HCT116 (cell line): ENCODE results near the gene CCBE1. TPM values are rescaled to one million over a fixed set of nuclear protein-coding genes. Genes with fewer than 3 reads are reported as not detected.

Source experiments
- ATAC-seq: fragments of 200-7000 bp; cut with Tn5 transposase; 2 replicates; pipeline ENCODE4 v1.9.1; 2020; ENCODE audit warnings: mild to moderate bottlenecking, moderate library complexity
- BruUV-seq: library from RNA; stranded (reverse); fragments of 400-500 nt; replicated peaks from 2 replicates; lab custom pipeline; 2021; lab: Mats Ljungman, UMichigan
- CTCF ChIA-PET: fragments of 300-600 bp; sonication (Branson Sonifier 250); formaldehyde crosslinking; loops from one replicate; lab custom pipeline; 2021; ENCODE audit warnings: antibody characterized with exemption; lab: Charles Lee
- POLR2A ChIA-PET: fragments of 300-600, 350-600 bp; sonication (Branson Sonifier 250); formaldehyde crosslinking; loops from one replicate; lab custom pipeline; 2021; ENCODE audit warnings: antibody characterized with exemption; lab: Charles Lee
- RAD21 ChIA-PET, 2 experiments: fragments of 300-600 bp; sonication (Branson Sonifier 250); formaldehyde crosslinking; loops; one replicate each; lab custom pipeline; 2023; ENCODE audit warnings: low total read pairs in 2 of 2; ENCODE audit not compliant: uncharacterized antibody in 2 of 2, unreplicated experiment in 2 of 2, low non-redundant PET in 1 of 2; lab: Charles Lee
- DNase-seq: peaks from one replicate; pipeline ENCODE4 v3.0.0-alpha.2; 2010; ENCODE audit warnings: low read depth, low spot score
- H2AFZ ChIP-seq: fragments of 200-600 bp; shearing (Covaris generic), sonication (generic); 2 replicates; pipeline ENCODE4 v1.6.1; 2017; ENCODE audit warnings: low read depth, mixed run types, mixed read lengths, antibody characterized with exemption, low read length; ENCODE audit not compliant: poor library complexity, severe bottlenecking
- H3K27ac ChIP-seq: 2 replicates; pipeline ENCODE4 v1.5.1; 2012; ENCODE audit warnings: low read depth, low read length
- H3K27me3 ChIP-seq: fragments of 200-600 bp; sonication (generic); 2 replicates; pipeline ENCODE4 v1.6.1; 2016; ENCODE audit warnings: mixed run types, low read length, mixed read lengths; ENCODE audit not compliant: insufficient read depth
- H3K36me3 ChIP-seq, 2 experiments: fragments of 200-500 bp in 1 of 2; fragments of 200-600 bp in 1 of 2; sonication (Bioruptor generic) in 1 of 2; sonication (generic) in 1 of 2; 2 replicates each; pipeline versions ENCODE4 v1.5.1 to v1.6.1; 2014 to 2016; ENCODE audit warnings: low read length in 2 of 2, inconsistent platforms in 1 of 2, mixed read lengths in 1 of 2, mixed run types in 1 of 2; ENCODE audit not compliant: insufficient read depth in 2 of 2, control insufficient read depth in 1 of 2
- H3K4me1 ChIP-seq, 2 experiments: fragments of 200-600 bp in 1 of 2; sonication (generic) in 1 of 2; 2 replicates each; pipeline versions ENCODE4 v1.5.1 to v1.6.1; 2012 to 2017; ENCODE audit warnings: low read length in 2 of 2, inconsistent platforms in 1 of 2, mild to moderate bottlenecking in 1 of 2, mixed read lengths in 1 of 2, mixed run types in 1 of 2, moderate library complexity in 1 of 2; ENCODE audit not compliant: insufficient read depth in 2 of 2, control insufficient read depth in 1 of 2
- H3K4me2 ChIP-seq: fragments of 200-600 bp; sonication (generic); 2 replicates; pipeline ENCODE4 v1.6.1; 2017; ENCODE audit warnings: mixed run types, low read length, mixed read lengths
- H3K4me3 ChIP-seq, 2 experiments: fragments of 200-600 bp in 1 of 2; sonication (generic) in 1 of 2; replicated peaks in 1 of 2; 2 replicates each; pipeline ENCODE4 v1.5.1; 2011 to 2016; ENCODE audit warnings: low read length in 2 of 2, control low read depth in 1 of 2, low read depth in 1 of 2, mild to moderate bottlenecking in 1 of 2, mixed read lengths in 1 of 2, mixed run types in 1 of 2
- H3K79me2 ChIP-seq: fragments of 200-600 bp; sonication (generic); 2 replicates; pipeline ENCODE4 v1.6.1; 2017; ENCODE audit warnings: mild to moderate bottlenecking, mixed run types, low read length, moderate library complexity, mixed read lengths; ENCODE audit not compliant: insufficient read depth
- H3K9ac ChIP-seq: fragments of 200-600 bp; sonication (generic); 2 replicates; pipeline ENCODE4 v1.6.1; 2016; ENCODE audit warnings: low read length, mixed read lengths
- H3K9me2 ChIP-seq: fragments of 200-600 bp; sonication (generic), shearing (Covaris generic); 2 replicates; pipeline ENCODE4 v1.6.1; 2017; ENCODE audit warnings: mixed run types, mild to moderate bottlenecking, moderate library complexity; ENCODE audit not compliant: insufficient read depth
- H3K9me3 ChIP-seq, 2 experiments: fragments of 200-500 bp in 1 of 2; fragments of 200-600 bp in 1 of 2; sonication (Bioruptor generic) in 1 of 2; sonication (generic) in 1 of 2; 2 replicates each; pipeline ENCODE4 v1.6.1; 2014 to 2017; ENCODE audit warnings: low read length in 2 of 2, mixed read lengths in 2 of 2, inconsistent platforms in 1 of 2, low read depth in 1 of 2, mild to moderate bottlenecking in 1 of 2, mixed run types in 1 of 2, moderate library complexity in 1 of 2; ENCODE audit not compliant: control insufficient read depth in 1 of 2, insufficient read depth in 1 of 2
- H4K20me1 ChIP-seq: fragments of 200-600 bp; sonication (generic), shearing (Covaris generic); 2 replicates; pipeline ENCODE4 v1.6.1; 2017; ENCODE audit warnings: mixed run types, mild to moderate bottlenecking, moderate library complexity; ENCODE audit not compliant: insufficient read depth
- CBX3 ChIP-seq: IDR thresholded peaks from 2 replicates; pipeline ENCODE4 v1.6.1; 2012; ENCODE audit warnings: low read depth
- CEBPB ChIP-seq: IDR thresholded peaks from 2 replicates; pipeline ENCODE4 v1.6.1; 2012; ENCODE audit warnings: low read depth
- EGR1 ChIP-seq: IDR thresholded peaks from 2 replicates; pipeline ENCODE4 v1.6.1; 2012; ENCODE audit warnings: low read depth
- ELF1 ChIP-seq: IDR thresholded peaks from 2 replicates; pipeline ENCODE4 v1.6.1; 2012; ENCODE audit warnings: low read depth, borderline replicate concordance
- EZH2 ChIP-seq: fragments of 200-600 bp; sonication (generic); IDR thresholded peaks from 2 replicates; pipeline ENCODE4 v1.6.1; 2017; ENCODE audit warnings: antibody characterized with exemption, mixed run types
- MAX ChIP-seq: IDR thresholded peaks from 2 replicates; pipeline ENCODE4 v1.6.1; 2012
- POLR2A ChIP-seq: IDR thresholded peaks from 2 replicates; pipeline ENCODE4 v1.7.0; 2011; ENCODE audit warnings: borderline replicate concordance; ENCODE audit not compliant: insufficient read depth, insufficient read length; ENCODE audit errors: extremely low read depth
- POLR2AphosphoS5 ChIP-seq: IDR thresholded peaks from 2 replicates; pipeline ENCODE4 v1.6.1; 2011; ENCODE audit warnings: mild to moderate bottlenecking, low read depth, low read length, moderate library complexity
- RAD21 ChIP-seq: IDR thresholded peaks from 2 replicates; pipeline ENCODE4 v1.6.1; 2012; ENCODE audit warnings: low read depth, mild to moderate bottlenecking
- SIN3A ChIP-seq: IDR thresholded peaks from 2 replicates; pipeline ENCODE4 v1.6.1; 2012; ENCODE audit warnings: low read depth
- SP1 ChIP-seq: IDR thresholded peaks from 2 replicates; pipeline ENCODE4 v1.6.1; 2012; ENCODE audit warnings: low read depth
- SRF ChIP-seq: IDR thresholded peaks from 2 replicates; pipeline ENCODE4 v1.6.1; 2012; ENCODE audit warnings: low read depth
- TCF7L2 ChIP-seq: IDR thresholded peaks from 2 replicates; pipeline ENCODE4 v1.7.0; 2011; ENCODE audit warnings: borderline replicate concordance, inconsistent platforms; ENCODE audit not compliant: insufficient read depth, insufficient read length; ENCODE audit errors: extremely low read depth
- YY1 ChIP-seq: IDR thresholded peaks from 2 replicates; pipeline ENCODE4 v1.6.1; 2011; ENCODE audit warnings: low read length, low read depth, moderate library complexity, mild to moderate bottlenecking; ENCODE audit not compliant: insufficient replicate concordance; ENCODE audit errors: extremely low read depth
- ZFX ChIP-seq: fragments of 450-650 bp; IDR thresholded peaks from 2 replicates; pipeline ENCODE4 v1.6.1; 2017
- ZNF274 ChIP-seq: fragments of 200-500 bp; sonication (Bioruptor generic); IDR thresholded peaks from 2 replicates; pipeline ENCODE4 v1.6.1; 2014; ENCODE audit warnings: mild to moderate bottlenecking, low read depth, low read length, inconsistent platforms
- intact Hi-C: fragments of 100-400 bp; cut with micrococcal nuclease; formaldehyde crosslinking; loops from 2 replicates; pipeline ENCODE4 v1.10.0; 2022
- total RNA-seq: library from RNA; stranded (reverse); gene quantifications from one replicate; pipeline ENCODE4 v1.2.1, GENCODE V29; 2021; ENCODE audit not compliant: unreplicated experiment
- TF ChIP-seq, protein P1 (sequence below): IDR thresholded peaks from 2 replicates; pipeline ENCODE4 v1.6.1; 2012
- TF ChIP-seq, protein P2 (sequence below): IDR thresholded peaks from 2 replicates; pipeline ENCODE4 v1.6.1; 2012; ENCODE audit warnings: low read depth

The CCBE1 gene
- total RNA-seq, 1 experiment from 2014 or later = 0.84 TPM

DNA sequence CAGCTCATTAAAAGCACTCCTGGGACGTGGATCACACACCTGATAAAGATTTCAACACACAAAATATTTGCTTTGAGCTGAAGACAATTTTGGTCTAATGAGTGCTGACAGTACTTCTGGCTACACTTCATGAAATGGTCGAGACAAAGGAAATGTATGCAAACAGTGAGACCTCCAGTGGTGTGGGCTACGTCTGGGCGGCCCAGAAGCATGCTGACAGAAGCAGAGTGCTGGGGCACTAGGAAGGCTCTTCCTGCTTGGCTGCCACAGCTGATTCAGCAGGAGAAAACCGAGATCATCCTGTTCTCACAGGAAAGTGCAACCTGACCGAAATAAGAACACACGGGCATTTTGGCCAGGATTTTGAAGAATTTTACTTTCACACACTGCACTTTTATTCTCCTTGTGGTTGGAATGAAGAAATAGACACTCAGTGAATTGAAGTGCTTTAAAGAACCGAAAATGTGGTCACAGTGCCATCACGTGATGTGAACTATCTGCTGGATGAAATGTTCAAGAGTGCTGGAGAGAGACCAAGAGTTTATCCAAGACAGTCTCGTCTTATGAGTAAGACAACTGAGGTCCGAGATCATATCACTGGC lies 149.5 kb downstream of the CCBE1 start:
- Histone ChIP-seq H3K79me2 (no peaks in the 10 kb centered on the region), H2AFZ (no peak overlapping the region), H3K36me3 (no peaks in the 10 kb centered on the region), H3K4me1 (no peaks in the 10 kb centered on the region; a peak in 1 of 4 replicates), H3K9me2 (no peaks in the 10 kb centered on the region), H3K4me2 (no peak overlapping the region), H3K9me3 (no peaks in the 10 kb centered on the region)
- DNase-seq = no peak
- 0 out of 2 replicates have a peak, but pooled peaks have one; percentile 38 for ATAC-seq
- RAD21 ChIA-PET = no interaction called here
- BruUV-seq = no TSS peak
- TF ChIP-seq CBX3 = no peak
- TF ChIP-seq CEBPB = no peak
- no peak for TF ChIP-seq MAX
- TF ChIP-seq, protein P1, sequence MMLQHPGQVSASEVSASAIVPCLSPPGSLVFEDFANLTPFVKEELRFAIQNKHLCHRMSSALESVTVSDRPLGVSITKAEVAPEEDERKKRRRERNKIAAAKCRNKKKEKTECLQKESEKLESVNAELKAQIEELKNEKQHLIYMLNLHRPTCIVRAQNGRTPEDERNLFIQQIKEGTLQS = no peak
- TF ChIP-seq EGR1 = no peak
- TF ChIP-seq ZFX = no peak
- TF ChIP-seq ELF1 = no peak
- TF ChIP-seq ZNF274 = no peak
- no peak for TF ChIP-seq SP1
- no peak for TF ChIP-seq EZH2
- no peak for TF ChIP-seq RAD21
- no peak for TF ChIP-seq YY1
- TF ChIP-seq POLR2A = no peak
- TF ChIP-seq, protein P2, sequence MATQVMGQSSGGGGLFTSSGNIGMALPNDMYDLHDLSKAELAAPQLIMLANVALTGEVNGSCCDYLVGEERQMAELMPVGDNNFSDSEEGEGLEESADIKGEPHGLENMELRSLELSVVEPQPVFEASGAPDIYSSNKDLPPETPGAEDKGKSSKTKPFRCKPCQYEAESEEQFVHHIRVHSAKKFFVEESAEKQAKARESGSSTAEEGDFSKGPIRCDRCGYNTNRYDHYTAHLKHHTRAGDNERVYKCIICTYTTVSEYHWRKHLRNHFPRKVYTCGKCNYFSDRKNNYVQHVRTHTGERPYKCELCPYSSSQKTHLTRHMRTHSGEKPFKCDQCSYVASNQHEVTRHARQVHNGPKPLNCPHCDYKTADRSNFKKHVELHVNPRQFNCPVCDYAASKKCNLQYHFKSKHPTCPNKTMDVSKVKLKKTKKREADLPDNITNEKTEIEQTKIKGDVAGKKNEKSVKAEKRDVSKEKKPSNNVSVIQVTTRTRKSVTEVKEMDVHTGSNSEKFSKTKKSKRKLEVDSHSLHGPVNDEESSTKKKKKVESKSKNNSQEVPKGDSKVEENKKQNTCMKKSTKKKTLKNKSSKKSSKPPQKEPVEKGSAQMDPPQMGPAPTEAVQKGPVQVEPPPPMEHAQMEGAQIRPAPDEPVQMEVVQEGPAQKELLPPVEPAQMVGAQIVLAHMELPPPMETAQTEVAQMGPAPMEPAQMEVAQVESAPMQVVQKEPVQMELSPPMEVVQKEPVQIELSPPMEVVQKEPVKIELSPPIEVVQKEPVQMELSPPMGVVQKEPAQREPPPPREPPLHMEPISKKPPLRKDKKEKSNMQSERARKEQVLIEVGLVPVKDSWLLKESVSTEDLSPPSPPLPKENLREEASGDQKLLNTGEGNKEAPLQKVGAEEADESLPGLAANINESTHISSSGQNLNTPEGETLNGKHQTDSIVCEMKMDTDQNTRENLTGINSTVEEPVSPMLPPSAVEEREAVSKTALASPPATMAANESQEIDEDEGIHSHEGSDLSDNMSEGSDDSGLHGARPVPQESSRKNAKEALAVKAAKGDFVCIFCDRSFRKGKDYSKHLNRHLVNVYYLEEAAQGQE = no peak
- TF ChIP-seq POLR2AphosphoS5 = no peak
- no peak for TF ChIP-seq SIN3A
- no peak for TF ChIP-seq TCF7L2
- TF ChIP-seq SRF = no peak
- TF ChIP-seq, all 23 proteins: peak for 0
- intact Hi-C loops = no loop called here
- Histone ChIP-seq H3K27ac (no peak overlapping the region), H3K9ac (no peak overlapping the region), H3K27me3 (peaks cover 19% of the 10 kb centered on the region), H3K4me3 (no peak overlapping the region), H4K20me1 (no peaks in the 10 kb centered on the region)
- ChIA-PET CTCF (no interaction called here), POLR2A (no interaction called here)
